ENCODE results near the gene ALDH1L1. TPM values are rescaled to one million over a fixed set of nuclear protein-coding genes. Genes with fewer than 3 reads are reported as not detected.

ALDH1L1 gene
- total and polyA plus RNA-seq, 2 donors (not counting 1 experiment from before 2014, with no cell fraction given) = not detected

DNA sequence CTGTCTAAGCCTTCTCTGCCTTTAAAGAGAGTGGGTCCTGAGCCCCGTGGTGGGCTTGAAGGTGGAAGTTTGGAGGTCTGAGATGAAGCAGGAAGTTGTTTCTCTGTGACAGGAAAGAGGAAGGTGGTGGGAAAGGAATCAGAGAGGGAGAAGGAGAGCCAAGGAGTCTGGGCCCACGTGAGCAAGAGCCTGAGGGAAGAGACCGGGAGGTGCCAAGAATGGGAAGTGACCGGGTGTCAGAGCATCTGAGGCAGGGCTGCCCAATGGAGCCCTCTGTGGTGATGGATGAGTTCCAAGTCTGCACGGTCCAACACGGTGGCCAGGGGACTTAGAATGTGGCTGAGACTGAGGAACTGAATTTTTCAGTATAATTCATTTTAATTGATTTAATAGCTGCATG is 24.6 kb downstream of the ALDH1L1 start:
- H3K27me3 ChIP-seq (replicated peaks in 1 of 4; ENCODE audit: control extremely low read depth in 1 of 4, control insufficient read depth in 3 of 4, insufficient read depth in 4 of 4, low read length in 3 of 4) = peaks cover 0 to 2% (median 0%) of the 10 kb centered on the region in 4 experiments
- ATAC-seq (ENCODE audit: low read depth) (no peak), DNase-seq (no peak)
- peaks cover 0 to 4% (median 0%) of the 10 kb centered on the region in 3 donors for H3K9me3 ChIP-seq (ENCODE audit: control extremely low read depth in 1 of 3, control insufficient read depth in 2 of 3, insufficient read depth in 1 of 3, low read length in 2 of 3)
- no peak overlapping the region for H2AFZ ChIP-seq (ENCODE audit: insufficient read depth, low read depth, low read length, poor library complexity, severe bottlenecking)
- H3K27ac ChIP-seq (ENCODE audit: low read length in 2 of 2) = no peak overlapping the region
- no peaks in the 10 kb centered on the region for H3K36me3 ChIP-seq (replicated peaks in 1 of 2; ENCODE audit: control extremely low read depth in 1 of 2, control insufficient read depth in 1 of 2, extremely low read depth in 1 of 2, insufficient read depth in 2 of 2, low read length in 1 of 2)
- TF ChIP-seq, protein P1, sequence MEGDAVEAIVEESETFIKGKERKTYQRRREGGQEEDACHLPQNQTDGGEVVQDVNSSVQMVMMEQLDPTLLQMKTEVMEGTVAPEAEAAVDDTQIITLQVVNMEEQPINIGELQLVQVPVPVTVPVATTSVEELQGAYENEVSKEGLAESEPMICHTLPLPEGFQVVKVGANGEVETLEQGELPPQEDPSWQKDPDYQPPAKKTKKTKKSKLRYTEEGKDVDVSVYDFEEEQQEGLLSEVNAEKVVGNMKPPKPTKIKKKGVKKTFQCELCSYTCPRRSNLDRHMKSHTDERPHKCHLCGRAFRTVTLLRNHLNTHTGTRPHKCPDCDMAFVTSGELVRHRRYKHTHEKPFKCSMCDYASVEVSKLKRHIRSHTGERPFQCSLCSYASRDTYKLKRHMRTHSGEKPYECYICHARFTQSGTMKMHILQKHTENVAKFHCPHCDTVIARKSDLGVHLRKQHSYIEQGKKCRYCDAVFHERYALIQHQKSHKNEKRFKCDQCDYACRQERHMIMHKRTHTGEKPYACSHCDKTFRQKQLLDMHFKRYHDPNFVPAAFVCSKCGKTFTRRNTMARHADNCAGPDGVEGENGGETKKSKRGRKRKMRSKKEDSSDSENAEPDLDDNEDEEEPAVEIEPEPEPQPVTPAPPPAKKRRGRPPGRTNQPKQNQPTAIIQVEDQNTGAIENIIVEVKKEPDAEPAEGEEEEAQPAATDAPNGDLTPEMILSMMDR (IDR thresholded peaks at IDR 0.05) = no peak
- TF ChIP-seq EZH2 (IDR thresholded peaks at IDR 0.05; ENCODE audit: borderline replicate concordance, insufficient read depth, low read depth, low read length, poor library complexity, severe bottlenecking) = no peak
- Mint-ChIP-seq H3K4me1 (no peaks in the 10 kb centered on the region), H3K27ac (no peak overlapping the region), H3K27me3 (peaks cover 3% of the 10 kb centered on the region), H3K9me3 (ENCODE audit: insufficient read depth) (no peaks in the 10 kb centered on the region), H3K4me3 (no peak overlapping the region)
- no peaks in the 10 kb centered on the region for H3K4me1 ChIP-seq (ENCODE audit: control insufficient read depth in 2 of 2, insufficient read depth in 2 of 2, low read length in 2 of 2)
- whole genome bisulfite sequencing (ENCODE audit: insufficient coverage) = 58% methylated on average over 4 of the region's 6 CpGs
- no peak overlapping the region for H3K9ac ChIP-seq (ENCODE audit: low read length)
- H3K79me2 ChIP-seq (ENCODE audit: control insufficient read depth, insufficient read depth, low read length) = no peaks in the 10 kb centered on the region
- no peaks in the 10 kb centered on the region for H4K20me1 ChIP-seq (ENCODE audit: control insufficient read depth, insufficient read depth, low read length, poor library complexity, severe bottlenecking)
- CTCF ChIA-PET = no interaction called here
- H3K4me3 ChIP-seq (ENCODE audit: control extremely low read depth in 1 of 5, extremely low read depth in 1 of 5, insufficient read depth in 1 of 5, low read depth in 2 of 5, low read length in 4 of 5) = no peak overlapping the region
- no peak overlapping the region for H3K4me2 ChIP-seq (replicated peaks; ENCODE audit: low read depth, low read length, poor library complexity, severe bottlenecking)
- POLR2A ChIA-PET = no interaction called here
- intact Hi-C loops (cut with micrococcal nuclease) = no loop called here

DNA sequence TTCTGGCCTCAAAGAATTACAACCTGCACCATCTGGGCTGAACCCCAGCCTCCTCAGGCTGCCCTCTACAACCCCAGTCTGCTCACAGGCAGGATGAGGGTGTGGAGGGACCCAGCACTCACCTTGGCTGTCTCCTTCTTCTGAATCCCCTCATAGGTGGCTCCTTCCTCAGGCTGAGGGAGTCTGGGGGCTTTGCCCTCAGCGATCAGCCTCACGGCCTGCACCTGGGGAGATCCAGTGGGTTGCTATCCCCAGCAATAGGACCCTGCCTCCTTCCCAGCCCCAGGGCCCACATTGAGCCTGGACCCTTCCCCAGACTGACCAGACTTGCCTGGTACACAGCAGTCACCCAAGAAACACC is 25.1 kb downstream of the ALDH1L1 start:
- TF ChIP-seq EZH2 (IDR thresholded peaks at IDR 0.05; ENCODE audit: borderline replicate concordance, insufficient read depth, low read depth, low read length, poor library complexity, severe bottlenecking) = no peak
- TF ChIP-seq, protein P1 (IDR thresholded peaks at IDR 0.05) = no peak
- Histone ChIP-seq H3K4me3 (ENCODE audit: control extremely low read depth in 1 of 5, extremely low read depth in 1 of 5, insufficient read depth in 1 of 5, low read depth in 2 of 5, low read length in 4 of 5) (no peak overlapping the region), H3K9ac (ENCODE audit: low read length) (no peak overlapping the region), H3K27me3 (replicated peaks in 1 of 4; ENCODE audit: control extremely low read depth in 1 of 4, control insufficient read depth in 3 of 4, insufficient read depth in 4 of 4, low read length in 3 of 4) (no peaks in the 10 kb centered on the region), H4K20me1 (ENCODE audit: control insufficient read depth, insufficient read depth, low read length, poor library complexity, severe bottlenecking) (no peaks in the 10 kb centered on the region), H2AFZ (ENCODE audit: insufficient read depth, low read depth, low read length, poor library complexity, severe bottlenecking) (no peak overlapping the region), H3K4me1 (ENCODE audit: control insufficient read depth in 2 of 2, insufficient read depth in 2 of 2, low read length in 2 of 2) (no peaks in the 10 kb centered on the region), H3K79me2 (ENCODE audit: control insufficient read depth, insufficient read depth, low read length) (no peaks in the 10 kb centered on the region), H3K27ac (ENCODE audit: low read length in 2 of 2) (no peak overlapping the region), H3K36me3 (replicated peaks in 1 of 2; ENCODE audit: control extremely low read depth in 1 of 2, control insufficient read depth in 1 of 2, extremely low read depth in 1 of 2, insufficient read depth in 2 of 2, low read length in 1 of 2) (no peaks in the 10 kb centered on the region), H3K9me3 (ENCODE audit: control extremely low read depth in 1 of 3, control insufficient read depth in 2 of 3, insufficient read depth in 1 of 3, low read length in 2 of 3) (peaks cover 0 to 4% (median 0%) of the 10 kb centered on the region in 3 donors), H3K4me2 (replicated peaks; ENCODE audit: low read depth, low read length, poor library complexity, severe bottlenecking) (no peak overlapping the region)
- Mint-ChIP-seq H3K4me1 (no peaks in the 10 kb centered on the region), H3K27ac (no peak overlapping the region), H3K9me3 (ENCODE audit: insufficient read depth) (no peaks in the 10 kb centered on the region), H3K4me3 (no peak overlapping the region), H3K27me3 (peaks cover 3% of the 10 kb centered on the region)
- no peak for ATAC-seq (ENCODE audit: low read depth)
- ChIA-PET POLR2A (no interaction called here), CTCF (no interaction called here)
- 94% methylated on average over 2 of the region's 2 CpGs for WGBS (ENCODE audit: insufficient coverage)
- DNase-seq = no peak
- intact Hi-C loops (cut with micrococcal nuclease) = no loop called here
